Measurements from ENCODE around the gene GBF1.

Gene GBF1

GRCh38 chr10:102401735-102402511 is 156.6 kb downstream of the GBF1 start:
- TF ChIP-seq CTCF (conservative IDR thresholded peaks at IDR 0.05; ENCODE audit: low read depth, low read length): no peak
- Histone ChIP-seq H3K4me3 (IDR thresholded peaks at IDR 0.05; ENCODE audit: insufficient read depth, low read depth, low read length) (no peak overlapping the region), H3K79me2 (ENCODE audit: insufficient read depth, low read depth) (peaks cover 10% of the 10 kb centered on the region), H3K4me2 (no peak overlapping the region), H4K20me1 (ENCODE audit: insufficient read depth) (no peaks in the 10 kb centered on the region), H3K27me3 (ENCODE audit: insufficient read depth, low read depth) (no peaks in the 10 kb centered on the region), H3K27ac (no peak overlapping the region), H2AFZ (ENCODE audit: low read depth) (no peak overlapping the region), H3K4me1 (ENCODE audit: low read depth, poor library complexity, severe bottlenecking) (peaks cover 26% of the 10 kb centered on the region), H3K36me3 (ENCODE audit: insufficient read depth) (no peaks in the 10 kb centered on the region; the same call in 1 of the 2 replicates), H3K9ac (no peak overlapping the region)

- Histone ChIP-seq H3K36me3 (ENCODE audit: insufficient read depth) (no peaks in the 10 kb centered on the region), H3K4me3 (IDR thresholded peaks at IDR 0.05; ENCODE audit: insufficient read depth, low read depth, low read length) (no peak overlapping the region), H3K9ac (no peak overlapping the region), H3K79me2 (ENCODE audit: insufficient read depth, low read depth) (peaks cover 6% of the 10 kb centered on the region), H3K4me1 (ENCODE audit: low read depth, poor library complexity, severe bottlenecking) (peaks cover 22% of the 10 kb centered on the region), H3K27me3 (ENCODE audit: insufficient read depth, low read depth) (0 out of 2 replicates have a peak, but pooled peaks cover 2% of the 10 kb centered on the region), H3K4me2 (no peak overlapping the region), H2AFZ (ENCODE audit: low read depth) (no peak overlapping the region), H4K20me1 (ENCODE audit: insufficient read depth) (no peaks in the 10 kb centered on the region), H3K27ac (no peak overlapping the region)
- TF ChIP-seq CTCF (conservative IDR thresholded peaks at IDR 0.05; ENCODE audit: low read depth, low read length): no peak
Observed at GRCh38 chr10:102402512-102402896, 157.2 kb downstream of the GBF1 start.

GRCh38 chr10:102403115-102403514 is 157.8 kb downstream of the GBF1 start:
- Histone ChIP-seq H3K36me3 (ENCODE audit: insufficient read depth) (no peaks in the 10 kb centered on the region), H3K4me3 (IDR thresholded peaks at IDR 0.05; ENCODE audit: insufficient read depth, low read depth, low read length) (no peak overlapping the region), H3K9ac (no peak overlapping the region), H3K4me1 (ENCODE audit: low read depth, poor library complexity, severe bottlenecking) (peaks cover 15% of the 10 kb centered on the region), H4K20me1 (ENCODE audit: insufficient read depth) (no peaks in the 10 kb centered on the region), H2AFZ (ENCODE audit: low read depth) (no peak overlapping the region), H3K27ac (no peak overlapping the region), H3K27me3 (ENCODE audit: insufficient read depth, low read depth) (peaks cover 4% of the 10 kb centered on the region; the same call in 1 of the 2 replicates), H3K4me2 (no peak overlapping the region), H3K79me2 (ENCODE audit: insufficient read depth, low read depth) (no peaks in the 10 kb centered on the region; the same call in 1 of the 2 replicates)
- no peak for TF ChIP-seq CTCF (conservative IDR thresholded peaks at IDR 0.05; ENCODE audit: low read depth, low read length)

GRCh38 chr10:102404361-102405107 is 159.2 kb downstream of the GBF1 start:
- no peak overlapping the region for H3K4me2 ChIP-seq
- H4K20me1 ChIP-seq (ENCODE audit: insufficient read depth): no peaks in the 10 kb centered on the region
- no peaks in the 10 kb centered on the region for H3K79me2 ChIP-seq (ENCODE audit: insufficient read depth, low read depth)
- H3K36me3 ChIP-seq (ENCODE audit: insufficient read depth): no peaks in the 10 kb centered on the region
- TF ChIP-seq CTCF (conservative IDR thresholded peaks at IDR 0.05; ENCODE audit: low read depth, low read length): no peak
- peaks cover 8% of the 10 kb centered on the region for H3K27me3 ChIP-seq (ENCODE audit: insufficient read depth, low read depth)
- H3K9ac ChIP-seq: no peak overlapping the region
- no peak overlapping the region for H3K4me3 ChIP-seq (IDR thresholded peaks at IDR 0.05; ENCODE audit: insufficient read depth, low read depth, low read length)
- H3K27ac ChIP-seq: no peak overlapping the region
- peaks cover 6% of the 10 kb centered on the region for H3K4me1 ChIP-seq (ENCODE audit: low read depth, poor library complexity, severe bottlenecking)
- no peak overlapping the region for H2AFZ ChIP-seq (ENCODE audit: low read depth)

Data from KMS-11 (cell line).